Dendritic cell treated with granulocyte-macrophage colony-stimulating factor and Interleukin-4, amounts not matched to agents 40 ng/mL and 50 ng/mL, for 4 days (primary cell): Measurements from ENCODE around the gene PCDHA3.
"Not testable (repeated sequence)": the region's sequence is repeated elsewhere in the genome, so short reads cannot be mapped to it uniquely, and the experiment has no call there.

ENCODE experiments used
- H3K27ac Mint-ChIP-seq: one replicate; pipeline ENCODE4 v1.8.0; 2022; ENCODE audit warnings: mild to moderate bottlenecking, mixed read lengths
- H3K27me3 Mint-ChIP-seq: one replicate; pipeline ENCODE4 v1.8.0; 2022; ENCODE audit warnings: mild to moderate bottlenecking, mixed read lengths
- H3K36me3 Mint-ChIP-seq: one replicate; pipeline ENCODE4 v1.8.0; 2022; ENCODE audit warnings: low read depth, mixed read lengths
- H3K4me1 Mint-ChIP-seq: one replicate; pipeline ENCODE4 v1.8.0; 2022; ENCODE audit warnings: low read depth, mixed read lengths
- H3K4me3 Mint-ChIP-seq: one replicate; pipeline ENCODE4 v1.8.0; 2022; ENCODE audit warnings: mild to moderate bottlenecking, moderate library complexity, mixed read lengths
- H3K9me3 Mint-ChIP-seq: one replicate; pipeline ENCODE4 v1.8.0; 2022; ENCODE audit warnings: mixed read lengths
- intact Hi-C: fragments of 100-400 bp; cut with micrococcal nuclease; formaldehyde crosslinking; loops from one replicate; pipeline ENCODE4 v1.15.0; 2022

The PCDHA3 gene

DNA sequence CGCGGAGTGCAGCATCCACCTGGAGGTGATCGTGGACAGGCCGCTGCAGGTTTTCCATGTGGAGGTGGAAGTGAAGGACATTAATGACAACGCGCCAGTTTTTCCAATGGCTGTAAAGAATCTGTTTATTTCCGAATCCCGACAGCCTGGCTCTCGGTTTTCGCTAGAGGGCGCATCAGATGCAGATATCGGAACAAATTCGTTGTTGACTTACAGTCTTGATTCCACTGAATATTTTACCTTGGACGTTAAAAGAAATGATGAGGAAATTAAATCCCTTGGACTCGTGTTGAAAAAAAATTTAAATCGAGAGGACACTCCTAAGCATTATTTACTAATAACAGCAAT is 611 bp downstream of the PCDHA3 start:
- H3K4me1 Mint-ChIP-seq, result no peaks in the 10 kb centered on the region
- H3K4me3 Mint-ChIP-seq, result no peak overlapping the region
- H3K27me3 Mint-ChIP-seq, result peaks cover 26% of the 10 kb centered on the region
- no peaks in the 10 kb centered on the region for H3K36me3 Mint-ChIP-seq
- peaks cover 57% of the 10 kb centered on the region for H3K9me3 Mint-ChIP-seq
- H3K27ac Mint-ChIP-seq, result no peak overlapping the region
- intact Hi-C loops, result no loop called here

DNA sequence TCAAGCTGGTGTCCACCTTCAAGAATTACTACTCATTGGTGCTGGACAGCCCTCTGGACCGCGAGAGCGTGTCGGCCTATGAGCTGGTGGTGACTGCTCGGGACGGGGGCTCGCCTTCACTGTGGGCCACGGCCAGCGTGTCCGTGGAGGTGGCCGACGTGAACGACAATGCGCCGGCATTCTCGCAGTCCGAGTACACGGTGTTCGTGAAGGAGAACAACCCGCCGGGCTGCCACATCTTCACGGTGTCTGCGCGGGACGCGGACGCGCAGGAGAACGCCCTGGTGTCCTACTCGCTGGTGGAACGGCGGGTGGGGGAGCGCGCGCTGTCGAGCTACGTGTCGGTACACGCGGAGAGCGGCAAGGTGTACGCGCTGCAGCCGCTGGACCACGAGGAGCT is 1.5 kb downstream of the PCDHA3 start:
- H3K36me3 Mint-ChIP-seq, H3K4me1 Mint-ChIP-seq, intact Hi-C loops, H3K4me3 Mint-ChIP-seq, H3K27ac Mint-ChIP-seq: not testable (repeated sequence)
- peaks cover 50% of the 10 kb centered on the region for H3K9me3 Mint-ChIP-seq
- peaks cover 29% of the 10 kb centered on the region for H3K27me3 Mint-ChIP-seq

GRCh38 chr5:140802781-140803271 is 2.0 kb downstream of the PCDHA3 start:
- intact Hi-C loops, result no loop called here
- Mint-ChIP-seq H3K9me3 (peaks cover 51% of the 10 kb centered on the region), H3K27ac (no peak overlapping the region), H3K36me3 (no peaks in the 10 kb centered on the region), H3K27me3 (peaks cover 29% of the 10 kb centered on the region), H3K4me3 (no peak overlapping the region), H3K4me1 (no peaks in the 10 kb centered on the region)

GRCh38 chr5:140806834-140807775 is 6.2 kb downstream of the PCDHA3 start, which contains the start of gene PCDHA4:
PCDHA4 (plus strand) TSS chr5:140807068.
- H3K4me3 Mint-ChIP-seq, result no peak within 1 kb of the TSS
- H3K4me1 Mint-ChIP-seq, result no peaks in the 10 kb centered on the region
- H3K27me3 Mint-ChIP-seq, result peaks cover 24% of the 10 kb centered on the region
- no peaks in the 10 kb centered on the region for H3K36me3 Mint-ChIP-seq
- intact Hi-C loops, result no loop called here
- peaks cover 53% of the 10 kb centered on the region for H3K9me3 Mint-ChIP-seq
- H3K27ac Mint-ChIP-seq, result no peak within 1 kb of the TSS

GRCh38 chr5:140808241-140808888 is 7.5 kb downstream of the PCDHA3 start:
- H3K4me1 Mint-ChIP-seq, H3K36me3 Mint-ChIP-seq, intact Hi-C loops, H3K4me3 Mint-ChIP-seq, H3K27ac Mint-ChIP-seq: not testable (repeated sequence)
- Mint-ChIP-seq H3K9me3 (peaks cover 51% of the 10 kb centered on the region), H3K27me3 (peaks cover 11% of the 10 kb centered on the region)

- no peak overlapping the region for H3K4me3 Mint-ChIP-seq
- intact Hi-C loops, result no loop called here
- peaks cover 45% of the 10 kb centered on the region for H3K9me3 Mint-ChIP-seq
- H3K27me3 Mint-ChIP-seq, result peaks cover 11% of the 10 kb centered on the region
- no peaks in the 10 kb centered on the region for H3K4me1 Mint-ChIP-seq
- no peaks in the 10 kb centered on the region for H3K36me3 Mint-ChIP-seq
- no peak overlapping the region for H3K27ac Mint-ChIP-seq
Observed at GRCh38 chr5:140808889-140809291, 8.0 kb downstream of the PCDHA3 start.

DNA sequence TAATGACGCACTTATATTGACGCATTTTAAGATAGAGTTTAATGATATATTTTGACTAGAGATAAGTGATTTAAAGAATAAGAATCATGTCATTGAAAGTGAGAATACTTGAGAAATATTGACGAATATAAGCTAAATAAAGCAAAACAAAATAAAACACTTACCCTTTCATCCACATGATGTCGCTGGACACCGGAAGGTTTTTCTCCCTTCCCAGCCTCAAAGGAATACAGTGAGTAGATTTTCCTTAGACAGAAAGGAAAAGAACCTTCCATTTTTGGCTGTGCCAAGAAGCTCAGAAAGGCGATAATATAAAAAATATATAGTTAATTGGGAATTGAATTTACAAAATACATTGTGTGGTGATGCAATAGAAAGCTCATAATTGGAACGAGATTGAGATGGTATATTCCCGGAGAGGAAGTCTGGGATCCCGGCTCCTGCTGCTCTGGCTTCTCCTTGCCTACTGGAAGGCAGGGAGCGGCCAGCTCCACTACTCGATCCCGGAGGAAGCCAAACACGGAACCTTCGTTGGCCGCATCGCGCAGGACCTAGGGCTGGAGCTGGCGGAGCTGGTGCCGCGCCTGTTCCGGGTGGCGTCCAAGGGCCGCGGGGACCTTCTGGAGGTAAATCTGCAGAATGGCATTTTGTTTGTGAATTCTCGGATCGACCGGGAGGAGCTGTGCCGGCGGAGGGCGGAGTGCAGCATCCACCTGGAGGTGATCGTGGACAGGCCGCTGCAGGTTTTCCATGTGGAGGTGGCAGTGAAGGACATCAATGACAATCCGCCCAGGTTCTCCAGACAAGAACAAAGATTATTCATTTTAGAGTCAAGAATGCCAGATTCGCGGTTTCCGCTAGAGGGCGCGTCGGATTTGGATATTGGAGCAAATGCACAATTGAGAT is 20.8 kb downstream of the PCDHA3 start, which contains the start of gene PCDHA5:
Gene PCDHA5, plus strand, starts transcription at position 239 of the 906 bp plus-strand sequence.
- Mint-ChIP-seq H3K4me3 (no peak within 1 kb of the TSS), H3K9me3 (peaks cover 33% of the 10 kb centered on the region), H3K36me3 (no peaks in the 10 kb centered on the region), H3K27me3 (peaks cover 9% of the 10 kb centered on the region), H3K27ac (no peak within 1 kb of the TSS), H3K4me1 (no peaks in the 10 kb centered on the region)
- intact Hi-C loops, result no loop called here

DNA sequence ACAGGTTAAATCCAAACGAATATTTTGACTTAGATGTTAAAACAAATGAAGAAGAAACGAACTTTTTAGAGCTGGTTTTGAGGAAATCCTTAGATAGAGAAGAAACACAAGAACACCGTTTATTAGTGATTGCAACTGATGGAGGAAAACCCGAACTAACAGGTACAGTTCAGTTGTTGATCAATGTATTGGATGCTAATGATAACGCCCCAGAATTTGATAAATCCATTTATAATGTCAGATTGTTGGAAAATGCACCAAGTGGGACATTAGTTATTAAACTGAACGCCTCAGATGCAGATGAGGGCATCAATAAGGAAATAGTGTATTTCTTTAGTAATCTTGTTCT is 21.4 kb downstream of the PCDHA3 start:
- Mint-ChIP-seq H3K9me3 (peaks cover 38% of the 10 kb centered on the region), H3K36me3 (no peaks in the 10 kb centered on the region), H3K27ac (no peak overlapping the region), H3K27me3 (peaks cover 12% of the 10 kb centered on the region), H3K4me1 (no peaks in the 10 kb centered on the region), H3K4me3 (no peak overlapping the region)
- intact Hi-C loops, result no loop called here

DNA sequence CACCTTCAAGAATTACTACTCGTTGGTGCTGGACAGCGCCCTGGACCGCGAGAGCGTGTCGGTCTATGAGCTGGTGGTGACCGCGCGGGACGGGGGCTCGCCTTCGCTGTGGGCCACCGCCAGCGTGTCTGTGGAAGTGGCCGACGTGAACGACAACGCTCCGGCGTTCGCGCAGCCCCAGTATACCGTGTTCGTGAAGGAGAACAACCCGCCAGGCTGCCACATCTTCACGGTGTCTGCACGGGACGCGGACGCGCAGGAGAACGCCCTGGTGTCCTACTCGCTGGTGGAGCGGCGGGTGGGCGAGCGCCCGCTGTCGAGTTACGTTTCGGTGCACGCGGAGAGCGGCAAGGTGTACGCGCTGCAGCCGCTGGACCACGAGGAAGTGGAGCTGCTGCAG is 22.1 kb downstream of the PCDHA3 start:
- H3K36me3 Mint-ChIP-seq, H3K27ac Mint-ChIP-seq, H3K4me3 Mint-ChIP-seq, intact Hi-C loops, H3K4me1 Mint-ChIP-seq: not testable (repeated sequence)
- Mint-ChIP-seq H3K9me3 (peaks cover 44% of the 10 kb centered on the region), H3K27me3 (peaks cover 16% of the 10 kb centered on the region)

DNA sequence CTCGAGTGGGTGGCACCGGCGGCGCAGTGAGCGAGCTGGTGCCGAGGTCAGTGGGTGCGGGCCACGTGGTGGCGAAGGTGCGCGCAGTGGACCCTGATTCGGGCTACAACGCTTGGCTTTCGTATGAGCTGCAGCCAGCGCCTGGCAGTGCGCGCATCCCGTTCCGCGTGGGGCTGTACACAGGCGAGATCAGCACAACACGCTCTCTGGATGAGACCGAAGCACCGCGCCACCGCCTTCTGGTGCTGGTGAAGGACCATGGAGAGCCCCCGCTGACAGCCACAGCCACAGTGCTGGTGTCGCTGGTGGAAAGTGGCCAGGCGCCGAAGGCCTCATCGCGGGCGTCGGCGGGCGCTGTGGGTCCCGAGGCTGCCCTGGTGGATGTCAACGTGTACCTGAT is 22.6 kb downstream of the PCDHA3 start:
- Mint-ChIP-seq H3K9me3 (peaks cover 49% of the 10 kb centered on the region), H3K4me3 (no peak overlapping the region), H3K4me1 (no peaks in the 10 kb centered on the region), H3K27ac (no peak overlapping the region), H3K27me3 (peaks cover 21% of the 10 kb centered on the region), H3K36me3 (no peaks in the 10 kb centered on the region)
- intact Hi-C loops, result no loop called here

DNA sequence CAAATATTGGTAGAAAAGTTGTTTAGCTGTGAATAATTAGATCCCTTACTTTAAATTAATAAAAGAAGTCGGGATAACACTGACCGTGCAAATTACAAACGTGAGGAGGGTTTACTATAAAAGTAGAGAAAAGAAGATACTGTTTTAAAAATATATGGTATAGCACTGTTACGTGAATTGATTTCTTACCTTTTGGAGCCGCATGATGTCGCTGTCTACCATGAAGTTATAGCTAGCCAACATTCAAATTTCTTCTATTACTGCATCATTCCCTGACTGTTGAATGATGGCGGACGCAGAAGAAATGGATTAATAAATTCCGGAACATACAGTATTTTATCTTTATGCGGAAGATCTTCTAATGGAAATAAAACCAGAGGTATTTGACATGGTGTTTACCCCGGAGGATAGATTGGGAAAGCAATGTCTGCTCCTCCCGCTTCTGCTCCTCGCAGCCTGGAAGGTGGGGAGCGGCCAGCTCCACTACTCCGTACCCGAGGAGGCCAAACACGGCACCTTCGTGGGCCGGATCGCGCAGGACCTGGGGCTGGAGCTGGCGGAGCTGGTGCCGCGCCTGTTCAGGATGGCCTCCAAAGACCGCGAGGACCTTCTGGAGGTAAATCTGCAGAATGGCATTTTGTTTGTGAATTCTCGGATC is 27.0 kb downstream of the PCDHA3 start, which contains the start of gene PCDHA6:
Gene PCDHA6, plus strand, starts transcription at position 257 of the 658 bp plus-strand sequence. Its CDS starts 132 bp downstream, at position 389.
- intact Hi-C loops, result no loop called here
- Mint-ChIP-seq H3K27ac (no peak within 1 kb of the TSS), H3K4me3 (no peak within 1 kb of the TSS), H3K36me3 (no peaks in the 10 kb centered on the region), H3K4me1 (no peaks in the 10 kb centered on the region), H3K9me3 (peaks cover 65% of the 10 kb centered on the region), H3K27me3 (peaks cover 30% of the 10 kb centered on the region)

DNA sequence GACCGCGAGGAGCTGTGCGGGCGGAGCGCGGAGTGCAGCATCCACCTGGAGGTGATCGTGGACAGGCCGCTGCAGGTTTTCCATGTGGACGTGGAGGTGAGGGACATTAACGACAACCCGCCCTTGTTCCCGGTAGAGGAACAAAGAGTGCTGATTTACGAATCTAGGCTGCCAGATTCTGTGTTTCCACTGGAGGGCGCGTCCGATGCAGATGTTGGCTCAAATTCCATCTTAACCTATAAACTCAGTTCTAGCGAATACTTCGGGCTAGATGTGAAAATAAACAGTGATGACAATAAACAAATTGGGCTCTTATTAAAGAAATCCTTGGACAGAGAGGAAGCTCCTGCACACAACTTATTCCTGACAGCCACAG is 27.5 kb downstream of the PCDHA3 start:
- intact Hi-C loops, result no loop called here
- peaks cover 65% of the 10 kb centered on the region for H3K9me3 Mint-ChIP-seq
- H3K27ac Mint-ChIP-seq, result no peak overlapping the region
- no peaks in the 10 kb centered on the region for H3K36me3 Mint-ChIP-seq
- H3K4me1 Mint-ChIP-seq, result no peaks in the 10 kb centered on the region
- H3K27me3 Mint-ChIP-seq, result peaks cover 32% of the 10 kb centered on the region
- no peak overlapping the region for H3K4me3 Mint-ChIP-seq
